ENCODE measurements around the gene MYO9B.
"Not testable (repeated sequence)": the region's sequence is repeated elsewhere in the genome, so short reads cannot be mapped to it uniquely, and the experiment has no call there.

Gene MYO9B

GRCh38 chr19:17106964-17107363 lies 31.4 kb downstream of the MYO9B start:
- Mint-ChIP-seq H3K27ac (peak overlapping the region; percentile 78), H3K4me1 (ENCODE audit: low read depth) (peaks cover 91% of the 10 kb centered on the region), H3K36me3 (ENCODE audit: low read depth) (peaks cover 92% of the 10 kb centered on the region), H3K9me3 (peaks cover 16% of the 10 kb centered on the region)
- intact Hi-C loops (cut with micrococcal nuclease); H3K27me3 Mint-ChIP-seq; H3K4me3 Mint-ChIP-seq: not testable (repeated sequence)

GRCh38 chr19:17107546-17108452 lies 32.2 kb downstream of the MYO9B start:
- peaks cover 92% of the 10 kb centered on the region for H3K36me3 Mint-ChIP-seq (ENCODE audit: low read depth)
- intact Hi-C loops (cut with micrococcal nuclease): no loop called here
- H3K4me3 Mint-ChIP-seq: peak overlapping the region; percentile 57
- peaks cover 91% of the 10 kb centered on the region for H3K4me1 Mint-ChIP-seq (ENCODE audit: low read depth)
- peaks cover 7% of the 10 kb centered on the region for H3K9me3 Mint-ChIP-seq
- peak overlapping the region; percentile 78 for H3K27ac Mint-ChIP-seq
- no peaks in the 10 kb centered on the region for H3K27me3 Mint-ChIP-seq

GRCh38 chr19:17108453-17108784 lies 32.8 kb downstream of the MYO9B start:
- Mint-ChIP-seq H3K4me1 (ENCODE audit: low read depth) (peaks cover 91% of the 10 kb centered on the region), H3K4me3 (no peak overlapping the region), H3K27ac (peak overlapping the region; percentile 78), H3K9me3 (peaks cover 1% of the 10 kb centered on the region), H3K27me3 (no peaks in the 10 kb centered on the region), H3K36me3 (ENCODE audit: low read depth) (peaks cover 92% of the 10 kb centered on the region)
- intact Hi-C loops (cut with micrococcal nuclease): no loop called here

- Mint-ChIP-seq H3K27me3 (no peaks in the 10 kb centered on the region), H3K4me3 (peak overlapping the region; percentile 76), H3K4me1 (ENCODE audit: low read depth) (peaks cover 91% of the 10 kb centered on the region), H3K27ac (peak overlapping the region; percentile 90), H3K9me3 (no peaks in the 10 kb centered on the region), H3K36me3 (ENCODE audit: low read depth) (peaks cover 92% of the 10 kb centered on the region)
- intact Hi-C loops (cut with micrococcal nuclease): no loop called here
Observed at GRCh38 chr19:17109300-17109699, 33.7 kb downstream of the MYO9B start.

GRCh38 chr19:17109962-17110598 lies 34.5 kb downstream of the MYO9B start:
- H3K4me1 Mint-ChIP-seq (ENCODE audit: low read depth): peaks cover 90% of the 10 kb centered on the region
- H3K4me3 Mint-ChIP-seq: peak overlapping the region; percentile 76
- peaks cover 94% of the 10 kb centered on the region for H3K36me3 Mint-ChIP-seq (ENCODE audit: low read depth)
- intact Hi-C loops (cut with micrococcal nuclease): loop anchor here (2.0 to 5.0 kb wide), 2 partner anchors 15 to 33 kb away; partner anchors contain the start of genes HAUS8 and MYO9B
- no peaks in the 10 kb centered on the region for H3K27me3 Mint-ChIP-seq
- H3K9me3 Mint-ChIP-seq: no peaks in the 10 kb centered on the region
- peak overlapping the region; percentile 90 for H3K27ac Mint-ChIP-seq

GRCh38 chr19:17110599-17110966 lies 35.0 kb downstream of the MYO9B start:
- Mint-ChIP-seq H3K4me1 (ENCODE audit: low read depth) (peaks cover 87% of the 10 kb centered on the region), H3K4me3 (peak overlapping the region; percentile 76), H3K36me3 (ENCODE audit: low read depth) (peaks cover 94% of the 10 kb centered on the region), H3K27ac (peak overlapping the region; percentile 90), H3K27me3 (no peaks in the 10 kb centered on the region), H3K9me3 (no peaks in the 10 kb centered on the region)
- intact Hi-C loops (cut with micrococcal nuclease): loop anchor here (2.0 to 5.0 kb wide), 2 partner anchors 14 to 33 kb away; partner anchors contain the start of genes HAUS8 and MYO9B

GRCh38 chr19:17111766-17112165 lies 36.2 kb downstream of the MYO9B start:
- intact Hi-C loops (cut with micrococcal nuclease): loop anchor here (2.0 to 5.0 kb wide), 2 partner anchors 13 to 34 kb away; partner anchors contain the start of genes HAUS8 and MYO9B
- peaks cover 92% of the 10 kb centered on the region for H3K36me3 Mint-ChIP-seq (ENCODE audit: low read depth)
- H3K27me3 Mint-ChIP-seq: no peaks in the 10 kb centered on the region
- peak overlapping the region; percentile 60 for H3K27ac Mint-ChIP-seq
- peak overlapping the region; percentile 11 for H3K4me3 Mint-ChIP-seq
- no peaks in the 10 kb centered on the region for H3K9me3 Mint-ChIP-seq
- peaks cover 89% of the 10 kb centered on the region for H3K4me1 Mint-ChIP-seq (ENCODE audit: low read depth)

- H3K27ac Mint-ChIP-seq: peak overlapping the region; percentile 60
- peaks cover 89% of the 10 kb centered on the region for H3K36me3 Mint-ChIP-seq (ENCODE audit: low read depth)
- no peaks in the 10 kb centered on the region for H3K27me3 Mint-ChIP-seq
- intact Hi-C loops (cut with micrococcal nuclease): loop anchor here (5.0 kb wide), 1 partner anchor 35 kb away; the partner anchor contains the start of genes HAUS8 and MYO9B
- H3K4me1 Mint-ChIP-seq (ENCODE audit: low read depth): peaks cover 91% of the 10 kb centered on the region
- H3K4me3 Mint-ChIP-seq: peak overlapping the region; percentile 11
- H3K9me3 Mint-ChIP-seq: no peaks in the 10 kb centered on the region
Observed at GRCh38 chr19:17112271-17112670, 36.7 kb downstream of the MYO9B start.

GRCh38 chr19:17112700-17113099 lies 37.1 kb downstream of the MYO9B start:
- Mint-ChIP-seq H3K9me3 (no peaks in the 10 kb centered on the region), H3K4me3 (peak overlapping the region; percentile 57)

GRCh38 chr19:17113127-17113785 lies 37.7 kb downstream of the MYO9B start:
- Mint-ChIP-seq H3K9me3 (no peaks in the 10 kb centered on the region), H3K27ac (peak overlapping the region; percentile 60), H3K4me1 (ENCODE audit: low read depth) (peaks cover 83% of the 10 kb centered on the region), H3K27me3 (no peaks in the 10 kb centered on the region), H3K4me3 (peak overlapping the region; percentile 57), H3K36me3 (ENCODE audit: low read depth) (peaks cover 79% of the 10 kb centered on the region)
- intact Hi-C loops (cut with micrococcal nuclease): loop anchor here (5.0 kb wide), 1 partner anchor 36 kb away; the partner anchor contains the start of genes HAUS8 and MYO9B

More at GRCh38 chr19:17112700-17113099, 37.1 kb downstream of the MYO9B start:
- Mint-ChIP-seq H3K36me3 (ENCODE audit: low read depth) (peaks cover 85% of the 10 kb centered on the region), H3K27ac (peak overlapping the region; percentile 60), H3K27me3 (no peaks in the 10 kb centered on the region), H3K4me1 (ENCODE audit: low read depth) (peaks cover 89% of the 10 kb centered on the region)
- intact Hi-C loops (cut with micrococcal nuclease): loop anchor here (5.0 kb wide), 1 partner anchor 35 kb away; the partner anchor contains the start of genes HAUS8 and MYO9B

- Mint-ChIP-seq H3K36me3 (ENCODE audit: low read depth) (peaks cover 81% of the 10 kb centered on the region), H3K4me1 (ENCODE audit: low read depth) (peaks cover 82% of the 10 kb centered on the region)
- intact Hi-C loops (cut with micrococcal nuclease): loop anchor here (5.0 kb wide), 1 partner anchor 37 kb away; the partner anchor contains the start of genes HAUS8 and MYO9B
Observed at GRCh38 chr19:17114414-17114831, 38.8 kb downstream of the MYO9B start.

GRCh38 chr19:17116996-17117702 lies 41.6 kb downstream of the MYO9B start:
- Mint-ChIP-seq H3K27ac (peak overlapping the region; percentile 37), H3K4me1 (ENCODE audit: low read depth) (peaks cover 79% of the 10 kb centered on the region), H3K36me3 (ENCODE audit: low read depth) (peaks cover 81% of the 10 kb centered on the region), H3K27me3 (no peaks in the 10 kb centered on the region), H3K9me3 (no peaks in the 10 kb centered on the region), H3K4me3 (no peak overlapping the region)
- intact Hi-C loops (cut with micrococcal nuclease): no loop called here

More at GRCh38 chr19:17114414-17114831, 38.8 kb downstream of the MYO9B start:
- peak overlapping the region; percentile 60 for H3K27ac Mint-ChIP-seq
- H3K4me3 Mint-ChIP-seq: no peak overlapping the region
- H3K9me3 Mint-ChIP-seq: no peaks in the 10 kb centered on the region
- no peaks in the 10 kb centered on the region for H3K27me3 Mint-ChIP-seq

GRCh38 chr19:17118957-17119356 lies 43.4 kb downstream of the MYO9B start:
- H3K27ac Mint-ChIP-seq: peak overlapping the region; percentile 51

More at GRCh38 chr19:17118957-17119356, 43.4 kb downstream of the MYO9B start:
- Mint-ChIP-seq H3K4me1 (ENCODE audit: low read depth) (peaks cover 78% of the 10 kb centered on the region), H3K9me3 (no peaks in the 10 kb centered on the region), H3K27me3 (no peaks in the 10 kb centered on the region), H3K4me3 (no peak overlapping the region), H3K36me3 (ENCODE audit: low read depth) (peaks cover 75% of the 10 kb centered on the region)
- intact Hi-C loops (cut with micrococcal nuclease): no loop called here
